Astrocyte of the cerebellum (primary cell): ENCODE data around the gene HAND1.
"Not testable (repeated sequence)": the region's sequence is repeated elsewhere in the genome, so short reads cannot be mapped to it uniquely, and the experiment has no call there.

Experiments used
- DNase-seq: peaks from one replicate; pipeline ENCODE4 v3.0.0-alpha.2; 2011; ENCODE audit warnings: low read depth
- H3K4me3 ChIP-seq: 2 replicates; pipeline ENCODE4 v1.5.1; 2011; ENCODE audit warnings: mild to moderate bottlenecking, low read depth, low read length, moderate library complexity
- CTCF ChIP-seq: IDR thresholded peaks from 2 replicates; pipeline ENCODE4 v1.5.1; 2012; ENCODE audit warnings: low read length, low read depth, moderate library complexity, mild to moderate bottlenecking; ENCODE audit errors: missing control alignments
- in situ Hi-C: cut with HindIII; loops from 2 replicates; pipeline ENCODE4 v1.10.0; 2017; ENCODE audit warnings: low sequenced_read_pairs

The HAND1 gene

GRCh38 chr5:154517181-154517580, 39.2 kb upstream of the HAND1 start:
- in situ Hi-C loops: no loop called here
- no peak overlapping the region for H3K4me3 ChIP-seq
- no peak for DNase-seq
- TF ChIP-seq CTCF: no peak

- H3K4me3 ChIP-seq: no peak overlapping the region
- in situ Hi-C loops: no loop called here
- TF ChIP-seq CTCF: no peak
- no peak for DNase-seq
Measured at GRCh38 chr5:154516475-154516874, 38.4 kb upstream of the HAND1 start.

GRCh38 chr5:154515488-154515887, 37.5 kb upstream of the HAND1 start:
- in situ Hi-C loops, DNase-seq, H3K4me3 ChIP-seq: not testable (repeated sequence)

GRCh38 chr5:154514331-154514730, 36.3 kb upstream of the HAND1 start:
- in situ Hi-C loops: no loop called here
- no peak overlapping the region for H3K4me3 ChIP-seq
- DNase-seq: no peak
- TF ChIP-seq CTCF: no peak

GRCh38 chr5:154513669-154514084, 35.6 kb upstream of the HAND1 start:
- in situ Hi-C loops: no loop called here
- H3K4me3 ChIP-seq: no peak overlapping the region
- peak; percentile 34 for DNase-seq
- no peak for TF ChIP-seq CTCF

- no peak overlapping the region for H3K4me3 ChIP-seq
- no peak for DNase-seq
- in situ Hi-C loops: no loop called here
- TF ChIP-seq CTCF: no peak
Measured at GRCh38 chr5:154511984-154512383, 34.0 kb upstream of the HAND1 start.

- no peak for TF ChIP-seq CTCF
- DNase-seq: no peak
- no peak overlapping the region for H3K4me3 ChIP-seq
- in situ Hi-C loops: no loop called here
Measured at GRCh38 chr5:154509784-154510555, 31.9 kb upstream of the HAND1 start.
